ENCODE data around the gene TNFRSF8.
"Not testable (repeated sequence)": the region's sequence is repeated elsewhere in the genome, so short reads cannot be mapped to it uniquely, and the experiment has no call there.

TNFRSF8 gene

DNA sequence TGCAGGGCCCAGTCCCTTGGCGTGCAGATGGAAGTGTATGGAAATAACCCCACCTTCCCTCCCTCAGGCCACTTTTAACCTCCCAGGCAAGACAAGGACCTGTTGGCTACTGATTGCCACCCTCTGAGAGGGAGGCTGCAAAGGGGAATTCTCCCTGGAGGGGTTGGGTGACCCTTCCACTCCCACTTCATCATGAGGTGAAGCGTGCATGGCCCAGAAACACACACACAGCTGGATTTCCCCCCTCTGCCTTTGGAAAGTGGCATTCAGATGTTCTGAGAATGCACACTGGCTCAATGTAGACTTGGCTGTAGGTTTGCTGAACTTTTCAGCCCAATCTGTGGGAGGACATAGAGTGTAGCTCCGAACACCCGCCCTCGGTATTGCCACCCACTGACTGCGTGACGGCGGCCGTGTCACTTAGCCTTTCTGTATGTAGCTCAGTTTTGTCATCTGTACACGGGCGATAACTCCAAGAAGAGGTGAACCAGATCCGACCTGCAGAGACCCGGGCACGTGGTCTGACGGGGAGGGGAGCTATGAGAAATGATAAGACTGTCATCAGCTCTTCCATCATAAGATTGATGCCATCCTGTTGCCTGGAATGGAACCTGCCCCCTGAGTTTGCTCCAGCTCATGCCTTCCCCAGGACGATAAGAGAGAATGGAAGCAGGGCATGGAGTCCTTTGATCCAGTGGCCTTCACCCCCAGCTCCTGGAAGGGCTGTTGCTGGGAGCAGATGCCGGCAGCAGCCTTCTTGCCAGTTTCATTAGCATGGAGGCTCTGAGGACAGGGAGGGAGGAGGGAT, 24.5 kb upstream of the TNFRSF8 start:
- TF ChIP-seq, protein P1, sequence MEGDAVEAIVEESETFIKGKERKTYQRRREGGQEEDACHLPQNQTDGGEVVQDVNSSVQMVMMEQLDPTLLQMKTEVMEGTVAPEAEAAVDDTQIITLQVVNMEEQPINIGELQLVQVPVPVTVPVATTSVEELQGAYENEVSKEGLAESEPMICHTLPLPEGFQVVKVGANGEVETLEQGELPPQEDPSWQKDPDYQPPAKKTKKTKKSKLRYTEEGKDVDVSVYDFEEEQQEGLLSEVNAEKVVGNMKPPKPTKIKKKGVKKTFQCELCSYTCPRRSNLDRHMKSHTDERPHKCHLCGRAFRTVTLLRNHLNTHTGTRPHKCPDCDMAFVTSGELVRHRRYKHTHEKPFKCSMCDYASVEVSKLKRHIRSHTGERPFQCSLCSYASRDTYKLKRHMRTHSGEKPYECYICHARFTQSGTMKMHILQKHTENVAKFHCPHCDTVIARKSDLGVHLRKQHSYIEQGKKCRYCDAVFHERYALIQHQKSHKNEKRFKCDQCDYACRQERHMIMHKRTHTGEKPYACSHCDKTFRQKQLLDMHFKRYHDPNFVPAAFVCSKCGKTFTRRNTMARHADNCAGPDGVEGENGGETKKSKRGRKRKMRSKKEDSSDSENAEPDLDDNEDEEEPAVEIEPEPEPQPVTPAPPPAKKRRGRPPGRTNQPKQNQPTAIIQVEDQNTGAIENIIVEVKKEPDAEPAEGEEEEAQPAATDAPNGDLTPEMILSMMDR (IDR thresholded peaks at IDR 0.05; ENCODE audit: low read depth, low read length, missing control alignments): no peak
- H3K4me3 ChIP-seq (replicated peaks; ENCODE audit: low read depth, low read length): no peak overlapping the region
- DNase-seq (ENCODE audit: extremely low read depth, low read depth): no peak

DNA sequence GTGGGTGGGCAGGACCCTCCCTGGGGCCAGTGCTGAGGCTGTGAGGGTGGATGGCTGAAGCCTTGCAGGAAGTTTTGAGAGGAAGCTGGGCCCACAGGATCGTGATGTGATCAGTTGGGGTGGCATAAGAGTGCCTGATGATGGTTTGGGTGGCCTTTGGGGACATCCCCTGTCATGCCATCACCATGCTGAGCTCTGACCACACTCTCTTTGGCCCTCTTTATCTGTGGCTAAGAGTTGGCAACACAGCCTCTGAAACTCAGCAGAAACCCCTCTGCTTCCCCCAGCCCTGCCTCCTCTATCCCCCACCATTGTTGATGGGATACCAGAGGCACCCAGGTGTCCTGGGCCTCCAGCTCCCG, 24.0 kb upstream of the TNFRSF8 start:
- TF ChIP-seq, protein P1 (IDR thresholded peaks at IDR 0.05; ENCODE audit: low read depth, low read length, missing control alignments): no peak
- DNase-seq (ENCODE audit: extremely low read depth, low read depth): no peak
- no peak overlapping the region for H3K4me3 ChIP-seq (replicated peaks; ENCODE audit: low read depth, low read length)

DNA sequence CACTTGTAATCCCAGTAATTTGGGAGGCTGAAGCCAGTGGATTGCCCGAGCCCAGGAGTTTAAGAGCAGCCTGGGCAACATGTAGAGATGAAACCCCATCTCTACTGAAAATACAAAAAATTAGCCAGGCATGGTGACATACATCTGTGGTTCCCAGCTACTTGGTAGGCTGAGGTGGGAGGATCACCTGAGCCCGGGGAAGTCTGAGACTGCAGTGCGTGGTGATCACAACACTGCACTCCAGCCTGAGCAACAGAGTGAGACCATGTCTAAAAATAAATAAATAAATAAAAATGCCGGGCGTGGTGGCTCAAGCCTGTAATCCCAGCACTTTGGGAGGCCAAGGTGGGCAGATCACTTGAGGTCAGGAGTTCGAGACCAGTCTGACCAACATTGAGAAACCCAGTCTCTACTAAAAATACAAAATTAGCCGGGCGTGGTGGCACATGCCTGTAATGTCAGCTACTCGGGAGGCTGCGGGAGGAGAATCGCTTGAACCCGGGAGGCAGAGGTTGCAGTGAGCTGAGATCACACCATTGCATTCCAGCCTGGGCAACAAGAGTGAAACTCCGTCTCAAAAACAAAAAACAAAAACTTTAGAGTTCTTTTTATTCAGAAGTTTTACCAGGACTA, 23.2 kb upstream of the TNFRSF8 start:
- DNase-seq (ENCODE audit: extremely low read depth, low read depth): not testable (repeated sequence)

DNA sequence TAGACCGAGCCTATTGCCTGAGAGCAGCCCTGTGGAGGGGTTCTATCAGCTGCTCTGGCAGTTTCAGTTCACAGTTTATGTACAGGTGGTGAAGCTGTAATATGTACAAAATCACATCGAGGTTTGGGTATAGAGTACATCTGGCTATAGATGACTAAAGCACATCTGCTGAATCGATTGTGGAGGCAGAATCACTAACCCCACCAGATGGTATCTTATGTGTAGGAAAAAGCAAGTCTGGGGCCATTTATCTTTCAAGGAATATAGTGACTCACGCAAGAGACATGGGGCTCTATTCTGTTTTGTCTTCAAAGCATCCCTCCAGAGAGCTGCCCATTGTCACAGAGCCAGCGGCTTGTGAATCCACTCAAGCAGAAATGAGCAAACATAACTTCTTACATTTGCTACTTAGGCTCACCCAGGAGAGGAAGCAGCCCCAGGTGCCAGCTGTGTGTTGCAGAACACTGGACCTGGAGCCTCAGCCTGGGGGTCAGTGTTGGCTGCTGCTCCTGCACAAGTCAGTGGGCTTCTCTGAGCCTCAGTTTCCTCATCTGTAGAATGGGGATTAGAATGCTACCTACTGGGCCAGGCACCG, 22.5 kb upstream of the TNFRSF8 start:
- TF ChIP-seq, protein P1 (IDR thresholded peaks at IDR 0.05; ENCODE audit: low read depth, low read length, missing control alignments): no peak
- peak; percentile 65 for DNase-seq (ENCODE audit: extremely low read depth, low read depth)
- no peak overlapping the region for H3K4me3 ChIP-seq (replicated peaks; ENCODE audit: low read depth, low read length)

More for the DNA sequence above, 23.2 kb upstream of the TNFRSF8 start:
- not testable (repeated sequence) for H3K4me3 ChIP-seq (replicated peaks; ENCODE audit: low read depth, low read length)

DNA sequence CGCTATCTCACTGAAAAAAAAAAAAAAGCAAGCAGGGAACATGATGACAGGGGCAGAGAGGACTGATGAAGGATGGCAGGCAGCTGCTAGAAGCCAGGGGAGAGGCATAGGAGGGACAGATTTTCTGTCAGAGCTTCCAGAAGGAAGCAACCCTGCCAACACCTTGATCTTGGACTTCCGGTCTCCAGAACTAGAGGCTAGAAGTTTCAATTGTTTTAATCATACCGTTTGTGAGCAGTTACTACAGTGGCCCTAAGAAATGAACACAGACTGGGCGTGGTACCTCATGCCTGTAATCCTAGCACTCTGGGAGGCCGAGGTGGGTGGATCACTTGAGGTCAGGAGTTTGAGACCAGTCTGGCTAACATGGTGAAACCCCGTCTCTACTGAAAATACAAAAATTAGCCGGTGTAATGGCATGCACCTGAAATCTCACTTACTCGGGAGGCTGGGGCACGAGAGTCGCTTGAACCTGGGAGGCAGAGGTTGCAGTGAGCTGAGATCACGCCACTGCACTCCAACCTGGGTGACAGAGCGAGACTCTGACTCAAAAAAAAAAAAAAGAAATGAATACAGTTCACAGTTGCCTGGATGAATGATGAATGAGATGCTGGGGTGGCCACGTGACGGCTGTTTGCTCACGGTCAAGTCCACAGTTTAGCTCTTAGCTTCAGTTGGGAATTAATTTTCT, 18.8 kb upstream of the TNFRSF8 start:
- not testable (repeated sequence) for H3K4me3 ChIP-seq (replicated peaks; ENCODE audit: low read depth, low read length); DNase-seq (ENCODE audit: extremely low read depth, low read depth)

DNA sequence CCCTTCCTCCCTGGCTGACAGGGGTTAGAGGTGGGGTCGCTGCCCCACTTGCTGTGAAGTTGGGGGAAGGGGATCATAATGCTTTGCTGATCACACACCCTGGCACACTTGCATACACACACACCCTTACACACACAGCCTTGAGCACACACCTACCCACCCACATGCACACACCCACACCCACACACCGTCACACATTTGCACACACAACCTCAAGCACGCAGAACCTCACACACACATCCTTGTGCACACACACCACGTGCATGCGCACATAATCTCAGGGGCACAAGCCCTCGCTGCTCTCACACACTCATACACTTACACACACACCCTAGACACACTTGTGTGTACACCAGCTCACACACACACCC, 16.4 kb upstream of the TNFRSF8 start:
- no peak overlapping the region for H3K4me3 ChIP-seq (replicated peaks; ENCODE audit: low read depth, low read length)
- DNase-seq (ENCODE audit: extremely low read depth, low read depth): no peak
- TF ChIP-seq, protein P1 (IDR thresholded peaks at IDR 0.05; ENCODE audit: low read depth, low read length, missing control alignments): no peak

DNA sequence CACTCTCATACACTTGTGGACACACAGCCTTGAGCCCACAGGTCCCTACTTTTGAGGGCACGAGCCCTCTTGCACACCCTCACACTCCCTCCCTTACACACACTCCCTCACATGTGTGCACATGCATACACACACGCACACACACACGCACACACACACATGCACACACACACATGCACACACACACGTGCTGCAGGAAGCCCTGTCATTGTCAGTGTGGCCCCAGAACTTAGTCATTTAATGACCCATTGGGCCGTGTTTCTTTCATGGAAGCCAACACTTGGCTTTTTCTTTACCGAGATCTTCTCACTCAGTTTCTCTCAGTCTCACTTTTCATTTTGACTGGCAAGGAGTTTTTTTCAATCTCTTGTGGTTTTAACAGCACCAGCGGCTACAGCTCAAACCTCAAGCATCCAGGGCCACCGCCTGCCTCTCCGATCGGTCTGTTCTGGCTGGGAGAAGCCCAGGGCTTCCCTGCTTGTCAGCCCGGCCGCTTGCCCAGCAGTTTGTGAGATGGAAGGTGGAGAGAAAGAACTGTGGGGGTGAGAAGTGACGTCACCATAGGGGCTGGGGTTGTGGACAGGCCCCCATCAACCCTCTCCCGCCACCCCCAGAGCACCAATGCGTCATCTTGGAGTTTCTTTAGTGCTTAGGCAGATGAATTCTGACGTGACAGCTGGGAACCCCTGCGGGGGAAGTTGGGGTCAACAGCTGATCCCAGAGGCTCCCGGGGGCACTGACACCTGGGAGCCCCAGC, 15.8 kb upstream of the TNFRSF8 start:
- no peak for DNase-seq (ENCODE audit: extremely low read depth, low read depth)
- H3K4me3 ChIP-seq (replicated peaks; ENCODE audit: low read depth, low read length): no peak overlapping the region
- TF ChIP-seq, protein P1 (IDR thresholded peaks at IDR 0.05; ENCODE audit: low read depth, low read length, missing control alignments): no peak

Data from HFF-Myc (cell line).